ENCODE measurements around the gene BBS1. TPM values are rescaled to one million over a fixed set of nuclear protein-coding genes. Genes with fewer than 3 reads are reported as not detected.
"Not testable (repeated sequence)": the region's sequence is repeated elsewhere in the genome, so short reads cannot be mapped to it uniquely, and the experiment has no call there.

The BBS1 gene
- 56.1 and 63.4 TPM in 2 replicates for total RNA-seq (2021)
- percentile 61 among the genes with signal in this experiment for Bru-seq, nascent RNA
- percentile 77 among the genes with signal in this experiment for BruChase-seq, experiment 1, labeled RNA remaining after a 2-hour chase
- percentile 63 among the genes with signal in this experiment for BruChase-seq, experiment 2, labeled RNA remaining after a 6-hour chase
- long read RNA-seq, transcript BBS1-201 (17 exons, 3,423 nt): major isoform, 13 of 38 reads
- long read RNA-seq, partial matches to known transcripts: 12 of 38 reads
- long read RNA-seq, other reads (novel, unspliced or antisense): 12 of 38 reads

- Histone ChIP-seq H3K9me2 (ENCODE audit: insufficient read depth) (no peaks in the 10 kb centered on the region), H3K4me3 (peak within 1 kb of the TSS; percentile 93), H4K20me1 (ENCODE audit: insufficient read depth) (no peaks in the 10 kb centered on the region), H3K9me3 (ENCODE audit: insufficient read depth, low read depth) (no peaks in the 10 kb centered on the region), H3F3A (ENCODE audit: insufficient read depth, low read depth) (peaks cover 3% of the 10 kb centered on the region; the same call in 1 of the 2 replicates), H3K36me3 (ENCODE audit: low read depth) (peaks cover 8% of the 10 kb centered on the region; the same call in 1 of the 2 replicates), H3K27ac (no peak within 1 kb of the TSS), H2AFZ (peak within 1 kb of the TSS; percentile 96), H3K79me2 (ENCODE audit: low read depth) (peaks cover 18% of the 10 kb centered on the region), H3K4me1 (replicated peaks; ENCODE audit: insufficient read depth) (peaks cover 11% of the 10 kb centered on the region), H3K4me2 (peak within 1 kb of the TSS; percentile 98), H3K27me3 (ENCODE audit: insufficient read depth, low read depth) (no peaks in the 10 kb centered on the region)
- peak; percentile 71 to 79 for DNase-seq
- ChIA-PET CTCF (interaction anchor here (0.6 to 1.1 kb wide), 2 partner anchors 96 to 168 kb away, joined by 3 to 16 read pairs; partner anchors contain the start of gene RBM4B), POLR2A (ENCODE audit: unreplicated experiment) (interaction anchor here (0.6 kb wide), 2 partner anchors 19 to 31 kb away, joined by 3 to 4 read pairs; no protein-coding TSS in a partner anchor)
- intact Hi-C loops (cut with micrococcal nuclease; ENCODE audit: unreplicated experiment): loop anchor here (1.0 kb wide), 1 partner anchor 30 kb away; the partner anchor contains the start of gene DPP3
- no TSS peak for BruUV-seq (replicated peaks)
- TF ChIP-seq CTCF (conservative IDR thresholded peaks at IDR 0.05) (no peak), EZH2 (IDR thresholded peaks at IDR 0.05; ENCODE audit: low read depth) (no peak)
Measured at GRCh38 chr11:66510271-66510989, at the start of gene BBS1. TSS of gene BBS1 (plus strand) at chr11:66510635. CDS start at chr11:66510660, 25 bp downstream.

GRCh38 chr11:66462010-66462409 is 48.4 kb upstream of the BBS1 start:
- Histone ChIP-seq H3K4me2 (no peak overlapping the region), H3K4me1 (replicated peaks; ENCODE audit: insufficient read depth) (no peaks in the 10 kb centered on the region), H3K9me3 (ENCODE audit: insufficient read depth, low read depth) (no peaks in the 10 kb centered on the region), H3K27ac (no peak overlapping the region), H4K20me1 (ENCODE audit: insufficient read depth) (no peaks in the 10 kb centered on the region), H3K79me2 (ENCODE audit: low read depth) (no peaks in the 10 kb centered on the region), H3K27me3 (ENCODE audit: insufficient read depth, low read depth) (no peaks in the 10 kb centered on the region), H3K4me3 (no peak overlapping the region), H3K9me2 (ENCODE audit: insufficient read depth) (no peaks in the 10 kb centered on the region), H2AFZ (no peak overlapping the region), H3K36me3 (ENCODE audit: low read depth) (no peaks in the 10 kb centered on the region), H3F3A (ENCODE audit: insufficient read depth, low read depth) (peaks cover 9% of the 10 kb centered on the region)
- TF ChIP-seq EZH2 (IDR thresholded peaks at IDR 0.05; ENCODE audit: low read depth): no peak
- TF ChIP-seq CTCF (conservative IDR thresholded peaks at IDR 0.05): no peak
- CTCF ChIA-PET: no interaction called here
- DNase-seq: no peak
- intact Hi-C loops (cut with micrococcal nuclease; ENCODE audit: unreplicated experiment): no loop called here
- POLR2A ChIA-PET (ENCODE audit: unreplicated experiment): no interaction called here
- no TSS peak for BruUV-seq (replicated peaks)

GRCh38 chr11:66462911-66463310 is 47.5 kb upstream of the BBS1 start:
- no peaks in the 10 kb centered on the region for H4K20me1 ChIP-seq (ENCODE audit: insufficient read depth)
- H3K9me2 ChIP-seq (ENCODE audit: insufficient read depth): no peaks in the 10 kb centered on the region
- H3K79me2 ChIP-seq (ENCODE audit: low read depth): no peaks in the 10 kb centered on the region
- no peak for DNase-seq
- no peaks in the 10 kb centered on the region for H3K9me3 ChIP-seq (ENCODE audit: insufficient read depth, low read depth)
- CTCF ChIA-PET: no interaction called here
- intact Hi-C loops (cut with micrococcal nuclease; ENCODE audit: unreplicated experiment): no loop called here
- POLR2A ChIA-PET (ENCODE audit: unreplicated experiment): no interaction called here
- H3K36me3 ChIP-seq (ENCODE audit: low read depth): no peaks in the 10 kb centered on the region
- H3F3A ChIP-seq (ENCODE audit: insufficient read depth, low read depth): peaks cover 13% of the 10 kb centered on the region
- TF ChIP-seq EZH2 (IDR thresholded peaks at IDR 0.05; ENCODE audit: low read depth) (no peak), CTCF (conservative IDR thresholded peaks at IDR 0.05) (no peak)
- no peaks in the 10 kb centered on the region for H3K27me3 ChIP-seq (ENCODE audit: insufficient read depth, low read depth)
- H3K27ac ChIP-seq: no peak overlapping the region
- H2AFZ ChIP-seq: no peak overlapping the region
- BruUV-seq (replicated peaks): no TSS peak
- H3K4me1 ChIP-seq (replicated peaks; ENCODE audit: insufficient read depth): peaks cover 7% of the 10 kb centered on the region
- no peak overlapping the region for H3K4me3 ChIP-seq
- H3K4me2 ChIP-seq: no peak overlapping the region

- H3K9me3 ChIP-seq (ENCODE audit: insufficient read depth, low read depth); POLR2A ChIA-PET (ENCODE audit: unreplicated experiment); H3K4me3 ChIP-seq; H2AFZ ChIP-seq; H3K27me3 ChIP-seq (ENCODE audit: insufficient read depth, low read depth); DNase-seq; intact Hi-C loops (cut with micrococcal nuclease; ENCODE audit: unreplicated experiment); H3K4me2 ChIP-seq; H3K4me1 ChIP-seq (replicated peaks; ENCODE audit: insufficient read depth); H3K79me2 ChIP-seq (ENCODE audit: low read depth); H3K36me3 ChIP-seq (ENCODE audit: low read depth); H3K9me2 ChIP-seq (ENCODE audit: insufficient read depth); H4K20me1 ChIP-seq (ENCODE audit: insufficient read depth); CTCF ChIA-PET; H3K27ac ChIP-seq; BruUV-seq (replicated peaks): not testable (repeated sequence)
- peaks cover 14% of the 10 kb centered on the region for H3F3A ChIP-seq (ENCODE audit: insufficient read depth, low read depth)
Measured at GRCh38 chr11:66464116-66464515, 46.3 kb upstream of the BBS1 start.

Data from PC-9 (cell line).